HCT116 (cell line): ENCODE results near the gene SFPQ. TPM values are rescaled to one million over a fixed set of nuclear protein-coding genes. Genes with fewer than 3 reads are reported as not detected.

Source experiments
- ATAC-seq: fragments of 200-7000 bp; cut with Tn5 transposase; 2 replicates; pipeline ENCODE4 v1.9.1; 2020; ENCODE audit warnings: mild to moderate bottlenecking, moderate library complexity
- BruUV-seq: library from RNA; stranded (reverse); fragments of 400-500 nt; replicated peaks from 2 replicates; lab custom pipeline; 2021; lab: Mats Ljungman, UMichigan
- CTCF ChIA-PET: fragments of 300-600 bp; sonication (Branson Sonifier 250); formaldehyde crosslinking; loops from one replicate; lab custom pipeline; 2021; ENCODE audit warnings: antibody characterized with exemption; lab: Charles Lee
- POLR2A ChIA-PET: fragments of 300-600, 350-600 bp; sonication (Branson Sonifier 250); formaldehyde crosslinking; loops from one replicate; lab custom pipeline; 2021; ENCODE audit warnings: antibody characterized with exemption; lab: Charles Lee
- RAD21 ChIA-PET, 2 experiments: fragments of 300-600 bp; sonication (Branson Sonifier 250); formaldehyde crosslinking; loops; one replicate each; lab custom pipeline; 2023; ENCODE audit warnings: low total read pairs in 2 of 2; ENCODE audit not compliant: uncharacterized antibody in 2 of 2, unreplicated experiment in 2 of 2, low non-redundant PET in 1 of 2; lab: Charles Lee
- DNase-seq: peaks from one replicate; pipeline ENCODE4 v3.0.0-alpha.2; 2010; ENCODE audit warnings: low read depth, low spot score
- H2AFZ ChIP-seq: fragments of 200-600 bp; shearing (Covaris generic), sonication (generic); 2 replicates; pipeline ENCODE4 v1.6.1; 2017; ENCODE audit warnings: low read depth, mixed run types, mixed read lengths, antibody characterized with exemption, low read length; ENCODE audit not compliant: poor library complexity, severe bottlenecking
- H3K27ac ChIP-seq: 2 replicates; pipeline ENCODE4 v1.5.1; 2012; ENCODE audit warnings: low read depth, low read length
- H3K27me3 ChIP-seq: fragments of 200-600 bp; sonication (generic); 2 replicates; pipeline ENCODE4 v1.6.1; 2016; ENCODE audit warnings: mixed run types, low read length, mixed read lengths; ENCODE audit not compliant: insufficient read depth
- H3K36me3 ChIP-seq, 2 experiments: fragments of 200-500 bp in 1 of 2; fragments of 200-600 bp in 1 of 2; sonication (Bioruptor generic) in 1 of 2; sonication (generic) in 1 of 2; 2 replicates each; pipeline versions ENCODE4 v1.5.1 to v1.6.1; 2014 to 2016; ENCODE audit warnings: low read length in 2 of 2, inconsistent platforms in 1 of 2, mixed read lengths in 1 of 2, mixed run types in 1 of 2; ENCODE audit not compliant: insufficient read depth in 2 of 2, control insufficient read depth in 1 of 2
- H3K4me1 ChIP-seq, 2 experiments: fragments of 200-600 bp in 1 of 2; sonication (generic) in 1 of 2; 2 replicates each; pipeline versions ENCODE4 v1.5.1 to v1.6.1; 2012 to 2017; ENCODE audit warnings: low read length in 2 of 2, inconsistent platforms in 1 of 2, mild to moderate bottlenecking in 1 of 2, mixed read lengths in 1 of 2, mixed run types in 1 of 2, moderate library complexity in 1 of 2; ENCODE audit not compliant: insufficient read depth in 2 of 2, control insufficient read depth in 1 of 2
- H3K4me2 ChIP-seq: fragments of 200-600 bp; sonication (generic); 2 replicates; pipeline ENCODE4 v1.6.1; 2017; ENCODE audit warnings: mixed run types, low read length, mixed read lengths
- H3K4me3 ChIP-seq, 2 experiments: fragments of 200-600 bp in 1 of 2; sonication (generic) in 1 of 2; replicated peaks in 1 of 2; 2 replicates each; pipeline ENCODE4 v1.5.1; 2011 to 2016; ENCODE audit warnings: low read length in 2 of 2, control low read depth in 1 of 2, low read depth in 1 of 2, mild to moderate bottlenecking in 1 of 2, mixed read lengths in 1 of 2, mixed run types in 1 of 2
- H3K79me2 ChIP-seq: fragments of 200-600 bp; sonication (generic); 2 replicates; pipeline ENCODE4 v1.6.1; 2017; ENCODE audit warnings: mild to moderate bottlenecking, mixed run types, low read length, moderate library complexity, mixed read lengths; ENCODE audit not compliant: insufficient read depth
- H3K9ac ChIP-seq: fragments of 200-600 bp; sonication (generic); 2 replicates; pipeline ENCODE4 v1.6.1; 2016; ENCODE audit warnings: low read length, mixed read lengths
- H3K9me2 ChIP-seq: fragments of 200-600 bp; sonication (generic), shearing (Covaris generic); 2 replicates; pipeline ENCODE4 v1.6.1; 2017; ENCODE audit warnings: mixed run types, mild to moderate bottlenecking, moderate library complexity; ENCODE audit not compliant: insufficient read depth
- H3K9me3 ChIP-seq, 2 experiments: fragments of 200-500 bp in 1 of 2; fragments of 200-600 bp in 1 of 2; sonication (Bioruptor generic) in 1 of 2; sonication (generic) in 1 of 2; 2 replicates each; pipeline ENCODE4 v1.6.1; 2014 to 2017; ENCODE audit warnings: low read length in 2 of 2, mixed read lengths in 2 of 2, inconsistent platforms in 1 of 2, low read depth in 1 of 2, mild to moderate bottlenecking in 1 of 2, mixed run types in 1 of 2, moderate library complexity in 1 of 2; ENCODE audit not compliant: control insufficient read depth in 1 of 2, insufficient read depth in 1 of 2
- H4K20me1 ChIP-seq: fragments of 200-600 bp; sonication (generic), shearing (Covaris generic); 2 replicates; pipeline ENCODE4 v1.6.1; 2017; ENCODE audit warnings: mixed run types, mild to moderate bottlenecking, moderate library complexity; ENCODE audit not compliant: insufficient read depth
- ATF3 ChIP-seq: IDR thresholded peaks from 2 replicates; pipeline ENCODE4 v1.6.1; 2012
- CEBPB ChIP-seq: IDR thresholded peaks from 2 replicates; pipeline ENCODE4 v1.6.1; 2012; ENCODE audit warnings: low read depth
- ELF1 ChIP-seq: IDR thresholded peaks from 2 replicates; pipeline ENCODE4 v1.6.1; 2012; ENCODE audit warnings: low read depth, borderline replicate concordance
- EZH2 ChIP-seq: fragments of 200-600 bp; sonication (generic); IDR thresholded peaks from 2 replicates; pipeline ENCODE4 v1.6.1; 2017; ENCODE audit warnings: antibody characterized with exemption, mixed run types
- EZH2phosphoT487 ChIP-seq: fragments of 200-600 bp; IDR thresholded peaks from 2 replicates; pipeline ENCODE4 v1.6.1; 2018; ENCODE audit warnings: antibody characterized with exemption, borderline replicate concordance
- FOSL1 ChIP-seq: IDR thresholded peaks from 2 replicates; pipeline ENCODE4 v1.6.1; 2012; ENCODE audit warnings: low read depth
- JUND ChIP-seq: IDR thresholded peaks from 2 replicates; pipeline ENCODE4 v1.6.1; 2012
- POLR2A ChIP-seq: IDR thresholded peaks from 2 replicates; pipeline ENCODE4 v1.7.0; 2011; ENCODE audit warnings: borderline replicate concordance; ENCODE audit not compliant: insufficient read depth, insufficient read length; ENCODE audit errors: extremely low read depth
- POLR2AphosphoS5 ChIP-seq: IDR thresholded peaks from 2 replicates; pipeline ENCODE4 v1.6.1; 2011; ENCODE audit warnings: mild to moderate bottlenecking, low read depth, low read length, moderate library complexity
- RAD21 ChIP-seq: IDR thresholded peaks from 2 replicates; pipeline ENCODE4 v1.6.1; 2012; ENCODE audit warnings: low read depth, mild to moderate bottlenecking
- REST ChIP-seq: IDR thresholded peaks from 2 replicates; pipeline ENCODE4 v1.6.1; 2012; ENCODE audit warnings: low read depth
- SP1 ChIP-seq: IDR thresholded peaks from 2 replicates; pipeline ENCODE4 v1.6.1; 2012; ENCODE audit warnings: low read depth
- SRF ChIP-seq: IDR thresholded peaks from 2 replicates; pipeline ENCODE4 v1.6.1; 2012; ENCODE audit warnings: low read depth
- TCF7L2 ChIP-seq: IDR thresholded peaks from 2 replicates; pipeline ENCODE4 v1.7.0; 2011; ENCODE audit warnings: borderline replicate concordance, inconsistent platforms; ENCODE audit not compliant: insufficient read depth, insufficient read length; ENCODE audit errors: extremely low read depth
- YY1 ChIP-seq: IDR thresholded peaks from 2 replicates; pipeline ENCODE4 v1.6.1; 2011; ENCODE audit warnings: low read length, low read depth, moderate library complexity, mild to moderate bottlenecking; ENCODE audit not compliant: insufficient replicate concordance; ENCODE audit errors: extremely low read depth
- ZFX ChIP-seq: fragments of 450-650 bp; IDR thresholded peaks from 2 replicates; pipeline ENCODE4 v1.6.1; 2017
- ZNF274 ChIP-seq: fragments of 200-500 bp; sonication (Bioruptor generic); IDR thresholded peaks from 2 replicates; pipeline ENCODE4 v1.6.1; 2014; ENCODE audit warnings: mild to moderate bottlenecking, low read depth, low read length, inconsistent platforms
- intact Hi-C: fragments of 100-400 bp; cut with micrococcal nuclease; formaldehyde crosslinking; loops from 2 replicates; pipeline ENCODE4 v1.10.0; 2022
- total RNA-seq: library from RNA; stranded (reverse); gene quantifications from one replicate; pipeline ENCODE4 v1.2.1, GENCODE V29; 2021; ENCODE audit not compliant: unreplicated experiment
- TF ChIP-seq, protein P1 (sequence below): IDR thresholded peaks from 2 replicates; pipeline ENCODE4 v1.6.1; 2012

SFPQ gene
- total RNA-seq, 1 experiment from 2014 or later: 327 TPM

DNA sequence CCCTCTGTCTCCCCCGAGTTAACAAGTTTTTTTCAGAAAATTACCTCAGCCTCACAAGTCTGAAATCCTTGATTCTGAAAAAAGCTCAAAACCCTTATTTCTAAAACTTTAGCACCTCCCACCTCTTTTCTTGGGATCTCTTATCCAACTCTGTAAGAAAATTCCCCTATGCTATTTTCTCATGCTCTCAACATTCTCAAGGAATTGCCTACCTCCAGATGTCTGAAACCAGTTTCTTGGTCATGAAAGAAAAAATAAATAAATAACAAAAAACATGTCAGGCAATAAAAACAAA, 18.1 kb upstream of the SFPQ start:
- Histone ChIP-seq H3K27me3 (no peaks in the 10 kb centered on the region), H3K9me3 (no peaks in the 10 kb centered on the region), H4K20me1 (no peaks in the 10 kb centered on the region), H3K9ac (no peak overlapping the region), H2AFZ (no peak overlapping the region), H3K79me2 (no peaks in the 10 kb centered on the region), H3K4me3 (no peak overlapping the region), H3K4me1 (no peaks in the 10 kb centered on the region), H3K27ac (no peak overlapping the region), H3K4me2 (no peak overlapping the region), H3K9me2 (no peaks in the 10 kb centered on the region), H3K36me3 (no peaks in the 10 kb centered on the region)
- CTCF ChIA-PET: interaction anchor here (0.6 kb wide), 1 partner anchor 241 kb away, joined by 3 read pairs; no protein-coding TSS in a partner anchor
- TF ChIP-seq POLR2A: no peak
- TF ChIP-seq FOSL1: no peak
- no peak for TF ChIP-seq TCF7L2
- TF ChIP-seq SRF: no peak
- TF ChIP-seq POLR2AphosphoS5: no peak
- TF ChIP-seq SP1: no peak
- no peak for TF ChIP-seq ZNF274
- no peak for TF ChIP-seq CEBPB
- TF ChIP-seq, protein P1, sequence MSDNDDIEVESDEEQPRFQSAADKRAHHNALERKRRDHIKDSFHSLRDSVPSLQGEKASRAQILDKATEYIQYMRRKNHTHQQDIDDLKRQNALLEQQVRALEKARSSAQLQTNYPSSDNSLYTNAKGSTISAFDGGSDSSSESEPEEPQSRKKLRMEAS: no peak
- TF ChIP-seq EZH2: no peak
- no peak for TF ChIP-seq REST
- no peak for TF ChIP-seq ELF1
- no peak for TF ChIP-seq YY1
- TF ChIP-seq ZFX: no peak
- no peak for TF ChIP-seq RAD21
- no peak for TF ChIP-seq JUND
- TF ChIP-seq EZH2phosphoT487: no peak
- TF ChIP-seq ATF3: no peak
- ATAC-seq: no peak
- DNase-seq: no peak
- intact Hi-C loops: no loop called here
- BruUV-seq: no TSS peak
- RAD21 ChIA-PET: no interaction called here
- POLR2A ChIA-PET: no interaction called here
